ENCODE measurements around the gene ERAS. TPM values are rescaled to one million over a fixed set of nuclear protein-coding genes. Genes with fewer than 3 reads are reported as not detected.

Gene ERAS
- total RNA-seq, 1 experiment from 2014 or later: 0.23 TPM

- intact Hi-C loops (cut with micrococcal nuclease; ENCODE audit: unreplicated experiment) (no loop called here), in situ Hi-C loops (cut with HindIII; ENCODE audit: low pct_unique_long_range_greater_than_20kb, low sequenced_read_pairs) (no loop called here)
- no TSS peak for BruUV-seq (replicated peaks)
Measured at GRCh38 chrX:48789366-48790220, 36.7 kb upstream of the ERAS start.

GRCh38 chrX:48790477-48790876 is 35.8 kb upstream of the ERAS start:
- ChIA-PET CTCF (no interaction called here), POLR2A (no interaction called here)
- intact Hi-C loops (cut with micrococcal nuclease; ENCODE audit: unreplicated experiment): no loop called here
- H3K9me3 ChIP-seq (ENCODE audit: control insufficient read depth, insufficient read depth, low read depth, low read length): no peaks in the 10 kb centered on the region
- no peak overlapping the region for H3K27ac ChIP-seq (ENCODE audit: low read length)
- no TSS peak for BruUV-seq (replicated peaks)
- in situ Hi-C loops (cut with HindIII; ENCODE audit: low pct_unique_long_range_greater_than_20kb, low sequenced_read_pairs): no loop called here
- no peak overlapping the region for H3K4me3 ChIP-seq (ENCODE audit: low read depth in 2 of 2, low read length in 2 of 2)
- no peaks in the 10 kb centered on the region for H3K36me3 ChIP-seq (ENCODE audit: control insufficient read depth, insufficient read depth, low read length)
- H3K27me3 ChIP-seq (ENCODE audit: control insufficient read depth, insufficient read depth, low read length): no peaks in the 10 kb centered on the region
- no peak for DNase-seq (ENCODE audit: low read depth, low spot score)
- ATAC-seq: no peak
- 0 out of 2 replicates have a peak, but pooled peaks cover 4% of the 10 kb centered on the region for H3K4me1 ChIP-seq (ENCODE audit: control insufficient read depth, insufficient read depth, low read length)
- TF ChIP-seq CTCF (IDR thresholded peaks at IDR 0.05): no peak
- TF ChIP-seq POLR2AphosphoS5 (IDR thresholded peaks at IDR 0.05; ENCODE audit: low read depth, low read length): no peak
- TF ChIP-seq TCF7L2 (IDR thresholded peaks at IDR 0.05; ENCODE audit: low read depth, low read length): no peak
- no peak for TF ChIP-seq REST (IDR thresholded peaks at IDR 0.05; ENCODE audit: insufficient read depth in 1 of 2, low read depth in 2 of 2, low read length in 1 of 2)

More at GRCh38 chrX:48789366-48790220, 36.7 kb upstream of the ERAS start:
- Histone ChIP-seq H3K27me3 (ENCODE audit: control insufficient read depth, insufficient read depth, low read length) (no peaks in the 10 kb centered on the region), H3K4me3 (ENCODE audit: low read depth in 2 of 2, low read length in 2 of 2) (no peak overlapping the region), H3K9me3 (ENCODE audit: control insufficient read depth, insufficient read depth, low read depth, low read length) (no peaks in the 10 kb centered on the region), H3K36me3 (ENCODE audit: control insufficient read depth, insufficient read depth, low read length) (no peaks in the 10 kb centered on the region), H3K4me1 (ENCODE audit: control insufficient read depth, insufficient read depth, low read length) (no peaks in the 10 kb centered on the region), H3K27ac (ENCODE audit: low read length) (no peak overlapping the region)
- ATAC-seq (no peak), DNase-seq (ENCODE audit: low read depth, low spot score) (no peak)
- ChIA-PET CTCF (interaction anchor here (0.7 kb wide), 1 partner anchor 78 kb away, joined by 4 read pairs; no protein-coding TSS in a partner anchor), POLR2A (interaction anchor here (0.6 kb wide), 2 partner anchors 11 to 122 kb away, joined by 3 to 5 read pairs; partner anchors contain the start of gene SLC35A2)
- TF ChIP-seq TCF7L2 (IDR thresholded peaks at IDR 0.05; ENCODE audit: low read depth, low read length) (no peak), CTCF (IDR thresholded peaks at IDR 0.05) (no peak), REST (IDR thresholded peaks at IDR 0.05; ENCODE audit: insufficient read depth in 1 of 2, low read depth in 2 of 2, low read length in 1 of 2) (no peak), SIN3A (IDR thresholded peaks at IDR 0.05; ENCODE audit: borderline replicate concordance, insufficient read depth, low read depth, low read length) (no peak), POLR2AphosphoS5 (IDR thresholded peaks at IDR 0.05; ENCODE audit: low read depth, low read length) (no peak)

Measured in Panc1 (cell line).